Activated effector memory CD4-positive, alpha-beta T cell treated with anti-CD3 and anti-CD28 coated beads, Interleukin-2, amount 50 U/mL, for 16 hours (primary cell): ENCODE results near the gene CCDC85C.

Experiments
- DNase-seq: peaks from one replicate; pipeline ENCODE4 v3.0.0-alpha.2; 2020

CCDC85C gene

DNA sequence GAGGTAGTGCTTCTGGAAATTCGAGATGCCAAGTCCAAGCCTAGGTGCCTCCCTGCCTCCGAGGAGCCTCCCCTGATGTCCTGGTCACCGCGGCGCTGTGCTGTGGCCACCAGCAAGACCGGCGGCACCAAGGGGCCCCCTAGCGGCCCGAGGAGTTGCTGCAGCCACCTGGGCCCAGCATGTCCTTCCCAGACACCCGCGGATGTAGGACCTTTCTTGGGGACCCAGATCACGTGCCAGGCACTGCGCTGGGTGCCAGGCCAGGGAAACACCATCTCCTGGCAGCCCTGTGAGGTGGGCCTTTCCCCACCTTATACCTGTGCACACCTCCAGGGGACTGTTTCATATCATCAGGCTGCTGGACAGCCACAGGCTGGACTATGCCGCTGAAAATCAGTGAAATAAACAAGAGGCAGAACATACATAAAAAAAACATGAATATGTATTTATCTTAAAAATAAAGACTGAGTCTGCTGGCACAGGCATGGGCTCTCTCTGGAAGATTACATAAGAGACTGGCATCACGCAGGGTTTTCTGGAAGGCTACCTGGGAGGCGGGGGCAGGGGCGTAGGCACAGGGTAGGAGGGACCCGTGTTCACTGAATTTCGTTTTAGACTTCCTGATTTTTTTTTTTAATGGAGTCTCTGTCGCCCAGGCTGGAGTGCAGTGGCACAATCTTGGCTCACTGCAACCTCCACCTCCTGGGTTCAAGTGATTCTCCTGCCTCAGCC lies 25.0 kb upstream of the CCDC85C start:
- DNase-seq = peak; percentile 86

DNA sequence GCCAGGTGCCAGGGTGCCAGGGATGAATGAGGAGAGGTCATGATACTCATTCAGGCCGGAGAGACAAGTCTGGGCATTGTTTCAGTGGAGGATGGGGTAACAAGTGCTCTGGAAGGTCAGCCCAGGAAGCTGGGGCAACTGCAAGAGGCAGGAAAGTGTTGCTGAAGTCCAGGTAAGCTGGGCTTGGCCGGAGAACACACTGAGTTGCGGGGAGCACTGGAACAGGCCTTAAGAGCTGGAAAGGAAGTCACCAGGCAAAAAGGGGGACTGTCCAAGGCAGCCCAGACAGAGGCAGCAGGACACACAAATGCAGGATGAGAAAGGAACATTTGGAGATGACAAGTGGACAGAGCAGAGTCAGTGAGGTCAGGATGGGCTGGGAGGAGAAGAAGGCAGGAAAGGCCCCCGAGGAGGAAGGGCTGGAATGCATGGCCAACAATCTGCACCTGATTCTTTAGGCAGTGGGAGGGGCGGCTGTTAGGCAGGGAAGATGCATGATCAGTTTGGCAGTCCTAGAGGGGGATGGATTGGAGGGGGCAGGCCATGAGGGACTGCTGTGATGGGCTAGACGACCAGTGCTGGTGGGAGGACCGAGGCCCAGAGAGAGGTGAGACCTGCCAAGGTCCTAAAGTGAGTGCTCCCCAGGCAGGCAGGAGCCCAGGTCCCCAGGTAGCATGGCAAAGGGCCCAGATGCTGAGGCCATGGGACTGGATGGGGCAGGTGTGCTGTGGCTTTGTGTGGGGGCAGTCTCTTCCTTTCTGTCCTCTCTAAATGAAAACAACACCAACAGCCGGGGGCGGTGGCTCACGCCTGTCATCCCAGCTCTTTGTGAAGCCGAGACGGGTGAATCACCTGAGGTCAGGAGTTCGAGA lies 23.7 kb upstream of the CCDC85C start:
- no peak for DNase-seq

GRCh38 chr14:99627100-99627499 lies 23.1 kb upstream of the CCDC85C start:
- DNase-seq = no peak

DNA sequence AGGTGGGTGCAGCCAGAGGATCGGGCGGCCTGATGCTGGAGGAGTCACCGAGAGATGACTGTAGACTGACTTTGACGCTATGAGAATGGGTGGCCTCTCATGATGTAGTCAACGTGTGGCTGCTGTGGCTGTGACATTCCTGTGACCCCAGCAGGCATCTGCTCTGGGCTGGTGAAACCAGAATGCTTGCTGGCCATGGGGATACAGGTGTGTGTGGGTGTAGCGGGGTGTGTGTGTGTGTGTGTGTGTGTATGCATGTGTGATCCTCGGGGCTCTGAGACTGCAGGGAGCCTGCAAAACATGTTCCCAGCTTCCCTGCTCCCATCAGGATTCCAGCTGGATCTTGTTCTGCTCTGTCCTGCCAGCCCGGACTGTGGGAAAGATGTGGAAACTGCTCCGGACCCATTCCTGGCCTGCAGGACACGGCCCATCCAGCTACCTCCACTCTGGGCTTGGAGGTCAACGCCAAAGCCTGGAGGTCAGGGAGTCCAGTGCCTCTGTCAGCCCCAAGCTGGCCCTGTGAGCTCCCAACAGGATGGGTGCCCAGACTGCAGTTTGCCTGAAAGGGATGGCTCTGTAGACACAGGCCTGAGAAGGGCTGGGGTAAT lies 22.1 kb upstream of the CCDC85C start:
- DNase-seq = no peak

- DNase-seq = no peak
These were observed 21.5 kb upstream of the CCDC85C start for GRCh38 chr14:99625476-99625875.

- no peak for DNase-seq
These were observed 21.0 kb upstream of the CCDC85C start for GRCh38 chr14:99624971-99625370.

DNA sequence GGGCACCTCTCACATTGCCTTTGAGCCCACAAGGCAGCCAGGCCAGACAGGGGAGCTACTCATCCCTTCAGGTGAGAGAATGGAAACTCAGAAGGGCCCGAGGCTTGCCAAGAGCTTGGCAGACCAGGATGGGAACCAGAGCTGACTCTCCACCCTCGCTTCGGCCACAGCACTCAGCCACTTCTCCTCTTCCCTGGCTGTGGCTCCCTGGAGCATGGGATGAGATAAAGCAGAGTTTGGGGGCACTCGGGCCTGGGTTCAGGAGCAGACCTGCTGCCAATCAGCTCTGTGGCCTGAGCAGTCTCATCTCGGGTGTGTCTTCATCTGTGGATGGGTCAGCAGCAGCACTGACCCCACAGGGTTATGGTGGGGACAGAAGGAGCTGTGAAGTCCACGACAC lies 20.0 kb upstream of the CCDC85C start:
- no peak for DNase-seq

GRCh38 chr14:99621948-99622347 lies 17.9 kb upstream of the CCDC85C start:
- DNase-seq = no peak

DNA sequence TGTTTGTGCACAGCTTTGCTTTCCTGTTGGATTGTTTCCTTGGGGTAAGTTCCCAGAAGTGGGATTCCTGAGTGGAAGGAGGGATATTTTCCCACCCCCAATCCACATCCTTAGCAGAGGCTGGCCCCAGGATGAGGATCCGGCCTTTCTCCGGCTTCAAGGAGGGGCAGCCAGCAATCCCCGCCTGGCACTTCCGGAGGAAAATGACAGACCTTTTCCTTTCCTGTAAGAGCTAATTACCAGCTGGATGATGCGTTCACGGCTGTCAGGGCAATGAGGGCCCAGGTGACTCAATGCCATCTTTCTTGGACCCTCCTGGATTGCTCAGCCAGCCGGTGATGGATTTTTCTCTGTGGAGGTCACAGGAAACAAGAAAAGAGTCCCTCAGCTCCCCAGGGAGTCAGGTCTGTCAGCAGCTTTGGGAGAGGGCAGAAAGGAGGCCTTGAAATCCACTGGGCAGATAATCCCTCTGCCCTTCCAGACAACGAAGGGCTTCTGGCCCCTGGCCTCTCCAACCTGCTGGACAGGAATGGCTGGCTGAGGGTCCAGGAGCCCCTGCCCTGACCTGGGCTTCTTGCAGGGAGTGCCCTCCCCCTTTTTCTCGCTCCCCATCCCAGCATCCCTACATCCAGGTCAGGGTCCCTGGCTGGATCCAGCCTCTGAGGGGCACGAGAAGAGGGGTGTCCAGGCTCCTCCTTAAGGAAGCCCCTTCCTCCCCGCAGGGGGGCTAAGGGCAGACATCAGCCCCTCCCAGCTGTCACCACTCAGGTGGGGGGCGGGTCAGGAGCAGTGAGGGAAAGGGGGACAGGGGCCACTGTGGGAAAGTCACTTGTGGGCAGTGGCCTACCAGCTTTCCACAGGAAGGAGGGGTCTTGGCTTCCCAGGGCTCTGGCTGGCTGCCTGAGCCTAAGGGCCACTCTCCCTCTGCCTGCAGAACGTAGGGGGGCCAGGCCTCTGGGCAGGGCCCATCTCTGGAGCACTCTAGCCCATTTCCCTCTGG lies 16.1 kb upstream of the CCDC85C start:
- no peak for DNase-seq

DNA sequence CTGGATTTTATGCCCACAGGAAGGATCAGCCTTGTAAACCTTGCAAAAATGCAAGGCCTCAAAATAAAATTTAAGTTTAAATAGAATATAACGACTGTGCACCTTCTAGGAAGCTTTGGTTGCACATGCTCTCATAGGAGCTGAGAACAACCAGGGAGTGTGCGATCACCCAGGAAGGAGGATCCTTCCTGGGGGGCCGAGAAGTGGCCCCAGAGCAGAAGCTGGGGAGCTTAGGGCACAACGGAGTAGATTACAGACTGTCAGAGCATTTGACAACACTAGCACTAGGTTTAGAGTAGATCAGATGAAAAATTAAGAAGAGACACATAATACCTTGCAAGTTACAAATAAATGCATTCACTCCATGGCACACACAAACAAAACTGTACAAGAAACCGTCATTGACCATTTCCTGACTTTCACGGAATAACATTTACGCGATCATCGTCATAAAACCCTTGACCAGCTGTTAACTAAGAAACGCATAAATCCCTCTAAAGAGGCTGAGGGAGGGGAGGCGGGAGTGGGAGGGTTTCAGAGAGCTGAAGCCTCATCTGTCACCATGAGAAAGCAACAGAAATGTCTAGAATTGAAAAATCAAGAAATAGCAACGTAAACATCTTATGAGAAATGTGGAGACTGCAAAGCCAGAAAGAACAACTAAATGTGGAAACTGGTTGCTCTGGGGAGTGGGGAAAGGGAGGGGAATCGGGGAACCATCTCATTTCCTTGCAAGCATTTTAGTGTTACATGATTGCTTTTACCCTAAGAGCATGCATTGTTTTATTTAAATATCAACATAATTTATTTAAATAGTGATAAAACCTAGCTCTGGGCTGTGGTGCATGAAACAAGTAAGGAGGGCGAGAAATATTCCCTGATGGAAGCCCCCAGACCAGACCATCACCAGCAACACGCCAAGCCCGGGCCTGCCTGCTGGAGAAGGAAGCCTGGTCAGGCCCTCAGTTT lies 13.1 kb upstream of the CCDC85C start:
- DNase-seq = no peak

- DNase-seq = no peak
These were observed 11.6 kb upstream of the CCDC85C start for GRCh38 chr14:99615497-99616157.

DNA sequence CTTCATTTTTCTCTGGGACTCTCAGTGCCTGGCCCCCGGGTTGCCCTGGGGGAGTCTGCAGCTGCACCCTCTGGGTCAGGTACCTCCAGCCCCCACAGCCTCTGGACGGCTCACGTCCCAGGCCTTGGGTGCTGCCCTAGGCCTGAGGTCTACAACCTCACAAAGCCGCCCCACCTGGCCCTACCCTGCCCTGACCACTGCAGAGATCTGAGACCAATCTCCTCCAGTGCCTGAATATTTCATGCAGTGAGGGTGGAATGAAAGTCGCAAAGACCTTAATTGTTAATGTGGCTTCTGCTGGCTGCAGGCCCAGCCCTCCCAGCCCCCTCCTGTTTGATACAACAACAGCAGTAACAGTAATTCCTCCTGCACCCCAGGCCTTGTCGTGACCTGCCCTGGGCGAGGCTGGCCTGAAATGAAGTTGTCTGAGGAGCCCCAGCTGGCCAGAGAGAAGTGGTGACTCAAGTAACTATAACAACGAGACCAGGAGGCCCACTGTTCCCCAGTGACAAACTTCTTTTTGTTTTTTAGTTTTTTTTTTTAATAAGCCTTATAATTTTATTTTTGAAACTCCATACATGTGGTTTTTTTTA lies 8.8 kb upstream of the CCDC85C start:
- no peak for DNase-seq

DNA sequence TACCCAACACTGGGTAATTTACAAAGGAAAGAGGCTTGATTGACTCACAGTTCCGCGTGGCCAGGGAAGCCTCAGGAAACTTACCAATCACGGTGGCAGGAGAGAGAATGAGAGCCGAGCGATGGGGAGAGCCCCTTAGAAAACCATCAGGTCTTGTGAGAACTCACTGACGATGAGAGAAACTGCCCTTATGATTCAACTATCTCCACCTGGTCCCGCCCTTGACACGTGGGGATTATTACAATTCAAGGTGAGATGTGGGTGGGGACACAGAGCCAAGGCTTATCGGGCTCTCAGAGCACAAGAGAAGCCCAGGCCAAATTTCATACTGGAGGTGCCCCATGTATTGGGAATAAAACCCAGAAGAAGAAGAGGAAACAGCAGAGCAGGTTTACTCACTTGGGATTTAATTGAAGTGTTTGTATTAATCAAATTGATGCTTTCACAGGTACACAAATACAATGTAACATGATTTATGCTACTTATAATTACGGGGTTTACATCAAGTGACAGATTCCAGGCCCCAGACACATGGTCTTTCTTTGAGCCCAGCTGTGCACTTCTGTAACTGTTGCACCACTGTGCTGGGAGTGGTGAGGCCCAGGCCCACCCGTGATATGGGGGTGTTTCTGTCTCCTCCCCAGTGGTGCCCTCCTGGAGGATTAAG lies 8.2 kb upstream of the CCDC85C start:
- no peak for DNase-seq

GRCh38 chr14:99611646-99612045 lies 7.6 kb upstream of the CCDC85C start:
- no peak for DNase-seq

DNA sequence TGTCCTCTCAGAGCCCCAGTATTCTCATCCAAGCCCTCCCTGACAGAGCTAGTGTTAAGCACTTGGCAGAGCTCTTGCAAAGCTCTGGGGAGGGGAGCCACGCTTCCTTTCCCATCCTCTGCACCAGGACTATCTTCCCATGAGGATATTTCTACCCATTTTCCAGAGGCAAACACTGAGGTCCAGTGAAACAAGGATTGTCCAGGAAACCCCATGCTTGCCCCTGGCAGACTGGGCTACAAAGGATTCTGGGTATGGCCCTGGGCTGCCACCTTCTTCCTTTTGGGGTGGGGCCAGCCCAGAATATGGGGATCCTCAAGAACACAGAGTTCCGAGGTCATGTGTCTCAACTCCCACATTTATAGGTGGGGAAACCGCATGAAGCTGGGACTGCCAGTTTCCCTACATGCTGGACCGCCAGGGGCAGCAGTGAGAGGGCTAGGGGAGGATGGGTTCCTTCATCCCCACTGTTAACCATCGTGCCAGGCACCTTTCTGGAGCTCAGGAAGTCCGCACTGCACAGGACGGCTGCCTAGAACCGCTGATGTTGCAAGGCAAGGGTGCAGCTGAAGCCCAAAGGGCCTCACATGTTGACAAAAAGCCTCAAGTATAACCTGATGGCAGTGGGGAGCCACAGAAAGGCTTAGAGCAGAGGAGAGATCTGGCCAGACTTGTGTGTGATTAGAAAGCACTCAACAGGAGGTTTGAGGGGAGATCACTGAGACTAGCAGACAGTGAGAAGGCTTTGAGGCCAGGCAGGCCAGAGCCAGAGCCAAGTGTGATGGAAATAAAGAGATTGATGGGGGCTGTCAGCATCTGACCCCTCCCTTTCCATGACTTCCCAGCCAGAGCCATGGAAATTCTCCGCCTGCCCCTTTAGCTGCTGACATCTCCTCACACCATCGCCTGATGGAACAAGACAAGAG lies 5.5 kb upstream of the CCDC85C start:
- peak; percentile 67 for DNase-seq

DNA sequence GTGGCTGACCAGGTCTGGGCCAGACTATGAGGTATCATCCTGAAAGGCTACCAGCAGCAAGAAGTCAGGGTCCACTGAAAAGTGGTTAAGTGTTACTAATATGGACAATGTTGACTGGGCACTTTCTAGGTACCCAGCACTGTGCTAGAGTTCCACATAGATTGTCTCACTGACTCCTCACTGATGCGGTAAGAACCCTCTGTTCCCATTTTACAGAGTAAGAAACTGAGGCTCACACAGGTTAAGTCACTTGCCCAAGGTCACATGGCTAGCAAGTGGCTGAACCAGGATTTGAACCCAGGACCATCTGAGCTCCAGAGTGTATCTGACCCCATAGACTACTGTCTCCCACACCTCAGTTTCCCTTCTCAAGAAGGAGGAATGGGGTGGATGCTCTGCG lies 4.6 kb upstream of the CCDC85C start:
- no peak for DNase-seq

DNA sequence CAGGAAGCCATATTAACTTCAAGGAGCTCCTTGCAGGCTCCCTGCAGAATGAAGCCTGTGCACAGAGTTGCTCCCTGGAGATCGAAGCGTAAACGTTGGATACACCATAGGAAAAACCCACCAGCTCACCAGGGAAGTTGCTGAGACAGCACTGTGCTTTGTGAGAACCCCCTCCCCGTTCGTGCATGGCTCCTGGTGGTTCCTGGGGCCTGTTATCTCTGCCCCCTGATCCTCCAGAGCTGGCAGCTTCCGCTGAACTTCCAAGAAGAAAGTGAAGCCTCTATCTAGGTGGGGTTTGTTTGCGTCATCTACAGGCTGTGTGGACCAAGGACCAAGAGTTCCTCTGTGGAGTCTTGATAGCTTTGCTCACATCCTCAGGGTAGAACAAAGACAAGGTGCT lies 2.4 kb upstream of the CCDC85C start:
- DNase-seq = no peak

DNA sequence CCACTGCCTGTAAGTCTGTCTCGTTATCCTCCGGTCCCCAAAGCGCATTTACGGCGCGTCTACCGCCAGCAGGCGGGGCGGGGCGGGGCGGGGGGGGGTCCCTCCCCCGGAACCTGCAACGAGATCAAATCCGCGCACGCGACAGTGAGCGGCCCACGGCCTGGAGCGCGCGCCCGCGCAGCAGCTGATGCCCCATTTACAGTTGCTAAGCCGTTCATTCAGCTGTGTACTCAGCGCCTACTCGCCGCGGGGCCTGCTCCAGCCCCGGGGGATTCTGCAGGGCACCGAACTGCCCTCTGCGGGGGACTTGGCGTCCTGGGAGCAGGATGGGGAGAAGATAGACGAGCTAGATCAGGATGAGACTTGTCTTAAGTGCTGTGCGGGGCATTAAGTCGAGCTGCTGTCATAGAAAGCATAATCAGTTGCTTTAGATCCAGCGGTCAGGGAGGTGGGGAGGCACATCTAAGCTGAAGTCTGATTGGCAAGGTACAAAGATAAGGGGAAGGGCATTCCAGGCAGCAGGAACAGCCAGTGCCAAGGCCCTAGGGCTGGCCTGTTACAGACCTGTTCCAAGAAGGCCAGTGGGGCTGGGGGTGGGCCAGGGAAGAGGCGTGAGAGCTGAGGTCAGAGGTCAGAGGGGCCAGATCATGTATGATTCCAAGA lies 1.4 kb upstream of the CCDC85C start:
- DNase-seq = peak; percentile 94
